HL-60 (cell line): ENCODE results near the gene CFAP61.

Experiments
- CTCF ChIP-seq: IDR thresholded peaks from one replicate; pipeline ENCODE4 v1.5.1; 2011; ENCODE audit warnings: low read length, control low read depth, inconsistent platforms; ENCODE audit not compliant: insufficient read depth
- GABPA ChIP-seq: IDR thresholded peaks from 2 replicates; pipeline ENCODE4 v1.6.1; 2012; ENCODE audit warnings: low read depth
- POLR2AphosphoS5 ChIP-seq: IDR thresholded peaks from 2 replicates; pipeline ENCODE4 v1.6.1; 2012; ENCODE audit warnings: low read depth
- REST ChIP-seq: IDR thresholded peaks from 2 replicates; pipeline ENCODE4 v1.6.1; 2012; ENCODE audit warnings: low read depth; ENCODE audit not compliant: insufficient replicate concordance

- TF ChIP-seq CTCF (no peak), GABPA (no peak), REST (no peak), POLR2AphosphoS5 (no peak)
Measured at GRCh38 chr20:20404633-20405032, 352.3 kb downstream of the CFAP61 start.
